ENCODE data around the gene FAM20A.

FAM20A gene

DNA sequence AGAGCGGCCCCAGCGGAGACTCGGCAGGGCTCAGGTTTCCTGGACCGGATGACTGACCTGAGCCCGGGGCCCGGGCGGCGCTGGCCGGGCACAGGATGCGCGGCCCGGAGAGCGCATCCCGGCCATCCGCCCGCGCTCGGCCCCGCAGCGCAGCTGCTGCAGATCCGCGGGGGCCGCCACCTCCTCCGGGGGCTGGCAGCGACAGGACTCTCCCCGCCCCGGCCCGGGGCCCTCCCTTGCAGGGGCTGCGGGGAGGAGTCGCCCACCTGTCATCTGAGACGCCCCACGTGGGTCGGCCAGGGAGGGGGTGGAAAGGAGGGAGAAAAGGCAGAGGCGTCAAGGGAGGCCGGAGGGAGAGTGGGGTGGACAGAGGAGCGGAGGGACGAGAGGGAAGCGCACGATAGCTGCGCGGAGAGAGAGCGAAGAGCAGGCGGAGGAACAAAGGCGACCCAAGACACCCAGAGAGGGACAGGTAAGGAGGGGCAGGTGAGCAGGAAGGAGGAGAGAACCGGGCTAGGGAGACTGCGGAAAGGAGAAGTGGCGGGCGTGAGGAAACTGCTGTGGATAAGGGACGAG is 89.4 kb downstream of the FAM20A start:
- H3K23ac ChIP-seq (ENCODE audit: low read length): no peak overlapping the region
- H3K27me3 ChIP-seq (ENCODE audit: insufficient read depth, low read length, poor library complexity): no peaks in the 10 kb centered on the region
- H2BK15ac ChIP-seq (replicated peaks; ENCODE audit: low read depth): no peak overlapping the region
- H3K27ac ChIP-seq (ENCODE audit: low read depth, low read length): peak overlapping the region; percentile 71
- H2BK120ac ChIP-seq (ENCODE audit: low read depth, low read length): no peak overlapping the region
- H3K4me3 ChIP-seq (ENCODE audit: low read length): peak overlapping the region; percentile 88
- no peak overlapping the region for H2AK5ac ChIP-seq (ENCODE audit: low read length)
- H3K79me2 ChIP-seq (ENCODE audit: control insufficient read depth, insufficient read depth, low read length): peaks cover 27% of the 10 kb centered on the region
- no peak overlapping the region for H3K4ac ChIP-seq (ENCODE audit: low read depth, low read length)
- peak overlapping the region; percentile 65 for H2BK5ac ChIP-seq (ENCODE audit: low read length)
- WGBS (ENCODE audit: extremely low coverage, insufficient coverage, low lambda C conversion rate): no CpG with 5 or more reads among the region's 49 CpGs
- H3K4me2 ChIP-seq (ENCODE audit: low read length): peak overlapping the region; percentile 69
- peak; percentile 91 for DNase-seq
- H3K18ac ChIP-seq (ENCODE audit: low read length): peak overlapping the region; percentile 6
- H3K79me1 ChIP-seq (ENCODE audit: low read length): peaks cover 2% of the 10 kb centered on the region
- no peak overlapping the region for H4K8ac ChIP-seq (ENCODE audit: low read depth, low read length)
- H3K56ac ChIP-seq (ENCODE audit: low read length): peak overlapping the region; percentile 95
- no peaks in the 10 kb centered on the region for H3K4me1 ChIP-seq (ENCODE audit: control insufficient read depth, low read depth, low read length)
- H3K36me3 ChIP-seq (ENCODE audit: control insufficient read depth, insufficient read depth, low read length): no peaks in the 10 kb centered on the region
- peak overlapping the region; percentile 93 for H3K9ac ChIP-seq (ENCODE audit: low read length)
- no peak overlapping the region for H4K5ac ChIP-seq (ENCODE audit: low read length)

DNA sequence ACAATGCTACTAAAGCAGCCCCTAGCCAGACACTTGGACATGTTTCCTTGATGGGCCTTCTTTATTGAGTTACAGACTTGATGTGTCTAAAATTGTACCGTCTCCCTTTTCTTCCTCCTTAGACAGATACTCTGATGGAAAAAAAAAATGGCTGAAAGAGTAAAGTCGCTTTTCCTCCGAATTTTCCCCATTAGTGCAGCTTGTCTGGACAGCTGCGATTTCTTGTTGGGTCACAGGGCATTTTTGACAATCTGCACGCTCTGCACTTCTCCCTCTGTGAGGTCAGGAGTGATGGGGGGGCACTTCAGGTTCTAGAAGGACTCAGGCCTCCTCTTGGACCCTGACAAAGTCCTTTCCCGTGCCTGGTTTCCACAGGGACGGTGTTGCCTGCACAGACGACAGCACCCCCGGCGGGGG is 89.9 kb downstream of the FAM20A start:
- WGBS (ENCODE audit: extremely low coverage, insufficient coverage, low lambda C conversion rate): no CpG with 5 or more reads among the region's 10 CpGs
- no peak overlapping the region for H3K23ac ChIP-seq (ENCODE audit: low read length)
- H3K56ac ChIP-seq (ENCODE audit: low read length): peak overlapping the region; percentile 95
- peaks cover 2% of the 10 kb centered on the region for H3K79me1 ChIP-seq (ENCODE audit: low read length)
- peak overlapping the region; percentile 93 for H3K9ac ChIP-seq (ENCODE audit: low read length)
- no peak overlapping the region for H4K8ac ChIP-seq (ENCODE audit: low read depth, low read length)
- no peak for DNase-seq
- H3K4me1 ChIP-seq (ENCODE audit: control insufficient read depth, low read depth, low read length): no peaks in the 10 kb centered on the region
- peak overlapping the region; percentile 71 for H3K27ac ChIP-seq (ENCODE audit: low read depth, low read length)
- H3K79me2 ChIP-seq (ENCODE audit: control insufficient read depth, insufficient read depth, low read length): peaks cover 26% of the 10 kb centered on the region
- H3K36me3 ChIP-seq (ENCODE audit: control insufficient read depth, insufficient read depth, low read length): no peaks in the 10 kb centered on the region
- peak overlapping the region; percentile 69 for H3K4me2 ChIP-seq (ENCODE audit: low read length)
- no peak overlapping the region for H2BK5ac ChIP-seq (ENCODE audit: low read length)
- no peak overlapping the region for H2BK120ac ChIP-seq (ENCODE audit: low read depth, low read length)
- H3K18ac ChIP-seq (ENCODE audit: low read length): peak overlapping the region; percentile 6
- no peaks in the 10 kb centered on the region for H3K27me3 ChIP-seq (ENCODE audit: insufficient read depth, low read length, poor library complexity)
- H2BK15ac ChIP-seq (replicated peaks; ENCODE audit: low read depth): no peak overlapping the region
- no peak overlapping the region for H3K4ac ChIP-seq (ENCODE audit: low read depth, low read length)
- H4K5ac ChIP-seq (ENCODE audit: low read length): no peak overlapping the region
- H2AK5ac ChIP-seq (ENCODE audit: low read length): no peak overlapping the region
- H3K4me3 ChIP-seq (ENCODE audit: low read length): peak overlapping the region; percentile 88

- Histone ChIP-seq H4K8ac (ENCODE audit: low read depth, low read length) (no peak overlapping the region), H3K4me2 (ENCODE audit: low read length) (no peak overlapping the region), H2BK120ac (ENCODE audit: low read depth, low read length) (no peak overlapping the region), H3K36me3 (ENCODE audit: control insufficient read depth, insufficient read depth, low read length) (no peaks in the 10 kb centered on the region), H2BK5ac (ENCODE audit: low read length) (no peak overlapping the region), H2AK5ac (ENCODE audit: low read length) (no peak overlapping the region), H3K4ac (ENCODE audit: low read depth, low read length) (no peak overlapping the region), H2BK15ac (replicated peaks; ENCODE audit: low read depth) (no peak overlapping the region), H3K56ac (ENCODE audit: low read length) (no peak overlapping the region), H3K79me1 (ENCODE audit: low read length) (no peaks in the 10 kb centered on the region), H4K5ac (ENCODE audit: low read length) (no peak overlapping the region), H3K23ac (ENCODE audit: low read length) (no peak overlapping the region), H3K4me3 (ENCODE audit: low read length) (no peak overlapping the region), H3K9ac (ENCODE audit: low read length) (no peak overlapping the region), H3K27ac (ENCODE audit: low read depth, low read length) (no peak overlapping the region), H3K18ac (ENCODE audit: low read length) (no peak overlapping the region), H3K27me3 (ENCODE audit: insufficient read depth, low read length, poor library complexity) (no peaks in the 10 kb centered on the region), H3K4me1 (ENCODE audit: control insufficient read depth, low read depth, low read length) (no peaks in the 10 kb centered on the region), H3K79me2 (ENCODE audit: control insufficient read depth, insufficient read depth, low read length) (peaks cover 17% of the 10 kb centered on the region)
- no peak for DNase-seq
- no CpG with 5 or more reads among the region's 9 CpGs for WGBS (ENCODE audit: extremely low coverage, insufficient coverage, low lambda C conversion rate)
Measured at GRCh38 chr17:68509141-68510057, 91.8 kb downstream of the FAM20A start.

DNA sequence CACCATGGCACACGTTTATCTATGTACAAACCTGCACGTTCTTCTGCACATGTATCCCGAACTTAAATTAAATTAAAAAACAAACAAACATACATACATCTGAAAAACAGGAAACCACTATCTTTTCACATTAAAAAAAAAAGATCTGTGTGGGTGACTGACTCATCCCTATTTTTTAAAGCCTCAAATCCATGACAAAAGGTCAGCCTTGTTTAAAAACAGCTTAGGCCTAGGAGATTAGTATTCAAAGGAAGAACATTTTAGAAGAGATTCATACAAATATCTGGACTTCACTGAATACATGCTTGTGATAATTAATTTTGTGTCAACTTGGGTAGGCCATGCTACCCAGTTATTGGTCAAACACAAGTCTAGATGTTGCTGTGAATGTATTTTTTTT is 93.6 kb downstream of the FAM20A start:
- 100% methylated on average over 1 of the region's 3 CpGs for WGBS (ENCODE audit: extremely low coverage, insufficient coverage, low lambda C conversion rate)
- H3K4me1 ChIP-seq (ENCODE audit: control insufficient read depth, low read depth, low read length): no peaks in the 10 kb centered on the region
- H3K4me3 ChIP-seq (ENCODE audit: low read length): no peak overlapping the region
- H4K8ac ChIP-seq (ENCODE audit: low read depth, low read length): no peak overlapping the region
- no peak for DNase-seq
- H2BK120ac ChIP-seq (ENCODE audit: low read depth, low read length): no peak overlapping the region
- no peaks in the 10 kb centered on the region for H3K79me2 ChIP-seq (ENCODE audit: control insufficient read depth, insufficient read depth, low read length)
- H3K27me3 ChIP-seq (ENCODE audit: insufficient read depth, low read length, poor library complexity): no peaks in the 10 kb centered on the region
- H2BK5ac ChIP-seq (ENCODE audit: low read length): no peak overlapping the region
- no peak overlapping the region for H3K27ac ChIP-seq (ENCODE audit: low read depth, low read length)
- no peaks in the 10 kb centered on the region for H3K36me3 ChIP-seq (ENCODE audit: control insufficient read depth, insufficient read depth, low read length)
- no peak overlapping the region for H4K5ac ChIP-seq (ENCODE audit: low read length)
- H3K56ac ChIP-seq (ENCODE audit: low read length): no peak overlapping the region
- H3K4me2 ChIP-seq (ENCODE audit: low read length): no peak overlapping the region
- no peak overlapping the region for H2BK15ac ChIP-seq (replicated peaks; ENCODE audit: low read depth)
- no peak overlapping the region for H2AK5ac ChIP-seq (ENCODE audit: low read length)
- H3K9ac ChIP-seq (ENCODE audit: low read length): no peak overlapping the region
- H3K18ac ChIP-seq (ENCODE audit: low read length): no peak overlapping the region
- no peak overlapping the region for H3K4ac ChIP-seq (ENCODE audit: low read depth, low read length)
- H3K79me1 ChIP-seq (ENCODE audit: low read length): no peaks in the 10 kb centered on the region
- H3K23ac ChIP-seq (ENCODE audit: low read length): no peak overlapping the region

GRCh38 chr17:68505951-68506350 is 95.2 kb downstream of the FAM20A start:
- no peak overlapping the region for H4K8ac ChIP-seq (ENCODE audit: low read depth, low read length)
- no peak overlapping the region for H3K18ac ChIP-seq (ENCODE audit: low read length)
- no peaks in the 10 kb centered on the region for H3K79me2 ChIP-seq (ENCODE audit: control insufficient read depth, insufficient read depth, low read length)
- no peaks in the 10 kb centered on the region for H3K79me1 ChIP-seq (ENCODE audit: low read length)
- DNase-seq: no peak
- no peak overlapping the region for H3K4me3 ChIP-seq (ENCODE audit: low read length)
- no peaks in the 10 kb centered on the region for H3K36me3 ChIP-seq (ENCODE audit: control insufficient read depth, insufficient read depth, low read length)
- H2BK15ac ChIP-seq (replicated peaks; ENCODE audit: low read depth): no peak overlapping the region
- no peak overlapping the region for H3K23ac ChIP-seq (ENCODE audit: low read length)
- no peak overlapping the region for H3K56ac ChIP-seq (ENCODE audit: low read length)
- no peaks in the 10 kb centered on the region for H3K27me3 ChIP-seq (ENCODE audit: insufficient read depth, low read length, poor library complexity)
- H2AK5ac ChIP-seq (ENCODE audit: low read length): no peak overlapping the region
- H2BK5ac ChIP-seq (ENCODE audit: low read length): no peak overlapping the region
- H2BK120ac ChIP-seq (ENCODE audit: low read depth, low read length): no peak overlapping the region
- H3K4ac ChIP-seq (ENCODE audit: low read depth, low read length): no peak overlapping the region
- no peak overlapping the region for H3K4me2 ChIP-seq (ENCODE audit: low read length)
- no peak overlapping the region for H3K27ac ChIP-seq (ENCODE audit: low read depth, low read length)
- no peak overlapping the region for H4K5ac ChIP-seq (ENCODE audit: low read length)
- H3K9ac ChIP-seq (ENCODE audit: low read length): no peak overlapping the region
- no peaks in the 10 kb centered on the region for H3K4me1 ChIP-seq (ENCODE audit: control insufficient read depth, low read depth, low read length)
- no CpG with 5 or more reads among the region's 1 CpG for WGBS (ENCODE audit: extremely low coverage, insufficient coverage, low lambda C conversion rate)
